Muscle layer of colon (tissue), 2 donors: ENCODE measurements around the gene PABPC3.

Experiments used
- H3K27ac ChIP-seq: one replicate; pipeline ENCODE4 v1.7.0; 2013; ENCODE audit warnings: low read depth, mild to moderate bottlenecking, low read length, moderate library complexity
- H3K27me3 ChIP-seq, 2 donors: one replicate each; pipeline ENCODE4 v1.7.0; 2013; ENCODE audit warnings: low read length in 2 of 2, mild to moderate bottlenecking in 2 of 2; ENCODE audit not compliant: insufficient read depth in 2 of 2, control insufficient read depth in 1 of 2
- H3K36me3 ChIP-seq: one replicate; pipeline ENCODE4 v1.7.0; 2013; ENCODE audit warnings: mild to moderate bottlenecking, low read length; ENCODE audit not compliant: insufficient read depth
- H3K4me1 ChIP-seq: one replicate; pipeline ENCODE4 v1.7.0; 2013; ENCODE audit warnings: mild to moderate bottlenecking, low read length; ENCODE audit not compliant: insufficient read depth
- H3K4me3 ChIP-seq, 2 donors: one replicate each; pipeline ENCODE4 v1.7.0; 2013; ENCODE audit warnings: low read length in 2 of 2, low read depth in 1 of 2, mild to moderate bottlenecking in 1 of 2, moderate library complexity in 1 of 2
- H3K9ac ChIP-seq: one replicate; pipeline ENCODE4 v1.7.0; 2013; ENCODE audit warnings: low read length
- H3K9me3 ChIP-seq: one replicate; pipeline ENCODE4 v1.7.0; 2013; ENCODE audit warnings: mild to moderate bottlenecking, low read length
- donor health status: abdominal sarcoma.
- donor health status: Adenocarcinoma of cecum.

Gene PABPC3

DNA sequence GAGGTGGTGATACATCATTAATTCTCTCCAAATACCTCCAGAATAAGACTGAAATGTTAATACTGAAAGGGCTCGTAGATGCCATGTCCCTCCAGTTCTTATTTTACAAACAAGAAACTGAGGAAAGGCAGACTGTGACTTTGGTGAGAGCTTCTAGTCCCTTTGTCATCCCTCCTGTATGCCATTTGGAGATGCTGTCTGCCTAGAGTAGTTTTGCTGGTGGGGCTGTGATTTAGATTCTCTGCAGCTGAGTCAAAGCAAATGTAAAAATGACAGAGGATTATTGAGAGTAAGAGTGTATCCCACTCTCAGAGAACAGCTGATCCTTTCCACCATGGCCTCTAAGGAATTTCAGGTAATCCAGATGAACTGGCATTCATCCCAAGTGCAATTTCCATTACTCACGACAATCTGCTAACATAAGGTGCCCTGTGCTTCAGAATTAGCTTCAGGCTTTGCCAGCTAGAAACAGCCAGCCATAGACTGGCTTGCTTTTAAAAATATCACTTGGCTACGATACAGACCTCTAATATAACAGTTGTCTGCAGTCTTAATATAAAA is 16.8 kb downstream of the PABPC3 start:
- no peak overlapping the region for H3K27ac ChIP-seq
- no peak overlapping the region for H3K9ac ChIP-seq
- no peaks in the 10 kb centered on the region for H3K36me3 ChIP-seq
- no peaks in the 10 kb centered on the region for H3K9me3 ChIP-seq
- no peak overlapping the region for H3K4me3 ChIP-seq
- peaks cover 0 to 15% of the 10 kb centered on the region in 2 donors for H3K27me3 ChIP-seq
- H3K4me1 ChIP-seq = no peaks in the 10 kb centered on the region

DNA sequence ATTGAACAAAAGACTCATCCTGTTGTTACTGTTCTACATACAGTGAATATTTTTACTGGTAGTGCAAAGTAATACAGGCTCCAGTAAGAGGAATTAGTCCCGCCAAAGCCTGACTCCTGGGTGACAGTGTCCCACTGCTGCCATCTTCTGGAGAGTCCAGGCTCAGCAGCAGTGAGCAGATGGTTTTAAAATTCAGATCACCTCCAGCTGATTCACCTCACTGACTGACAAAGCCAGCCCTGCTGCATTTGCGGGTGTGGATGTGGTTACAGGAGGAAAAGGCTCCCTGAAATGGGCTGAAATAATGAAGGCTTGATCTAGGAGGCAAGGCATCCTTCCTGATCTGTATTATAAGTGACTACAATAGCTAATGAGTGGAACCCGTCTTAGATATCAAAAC is 18.3 kb downstream of the PABPC3 start:
- H3K9ac ChIP-seq = no peak overlapping the region
- H3K27ac ChIP-seq = no peak overlapping the region
- no peaks in the 10 kb centered on the region for H3K4me1 ChIP-seq
- H3K27me3 ChIP-seq = peaks cover 0 to 15% of the 10 kb centered on the region in 2 donors
- H3K9me3 ChIP-seq = no peaks in the 10 kb centered on the region
- no peak overlapping the region for H3K4me3 ChIP-seq
- no peaks in the 10 kb centered on the region for H3K36me3 ChIP-seq

DNA sequence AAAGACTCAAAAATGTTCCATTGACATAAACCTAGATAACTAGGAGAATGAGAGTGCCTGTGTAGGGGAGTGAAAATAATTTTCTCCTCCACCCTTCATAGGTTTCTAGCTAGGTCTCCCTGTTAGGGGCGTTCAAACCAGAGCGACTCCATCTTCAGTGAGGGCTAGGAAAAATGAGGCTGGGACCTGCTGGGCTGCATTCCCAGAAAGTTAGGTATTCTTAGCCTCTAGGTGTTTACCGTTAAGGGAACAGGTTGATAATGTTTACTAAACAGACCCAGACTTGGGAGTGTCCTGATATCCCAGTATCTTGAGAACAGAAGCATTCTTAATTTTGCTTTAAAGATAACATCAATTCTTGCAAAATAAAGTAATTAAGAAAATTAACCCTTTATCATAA is 20.1 kb downstream of the PABPC3 start:
- Histone ChIP-seq H3K27ac (no peak overlapping the region), H3K27me3 (peaks cover 0 to 15% of the 10 kb centered on the region in 2 donors), H3K4me1 (no peaks in the 10 kb centered on the region), H3K36me3 (no peaks in the 10 kb centered on the region), H3K4me3 (no peak overlapping the region), H3K9me3 (no peaks in the 10 kb centered on the region), H3K9ac (no peak overlapping the region)

DNA sequence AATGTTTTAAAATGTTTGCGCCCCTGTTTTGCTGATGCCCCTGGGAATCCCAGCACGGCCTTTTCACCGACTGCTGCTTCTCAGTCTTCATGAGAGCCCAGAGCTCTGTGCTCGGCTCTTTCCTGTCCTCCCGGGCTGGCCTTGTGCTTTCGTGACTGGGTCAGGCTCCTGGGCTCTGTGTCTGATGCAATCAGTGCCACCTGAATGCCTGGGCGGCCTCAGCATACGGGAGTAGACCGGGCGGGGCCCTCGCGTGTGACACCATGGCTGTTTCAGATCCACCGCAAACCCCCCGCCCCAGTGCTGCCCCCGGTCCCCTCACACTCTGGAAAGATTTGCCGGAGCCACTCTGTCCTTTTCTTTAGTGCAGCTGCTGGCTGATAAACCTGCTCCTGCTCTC is 21.4 kb downstream of the PABPC3 start:
- H3K27me3 ChIP-seq = peaks cover 0 to 15% of the 10 kb centered on the region in 2 donors
- no peaks in the 10 kb centered on the region for H3K4me1 ChIP-seq
- H3K4me3 ChIP-seq = no peak overlapping the region
- H3K9me3 ChIP-seq = no peaks in the 10 kb centered on the region
- no peak overlapping the region for H3K9ac ChIP-seq
- no peaks in the 10 kb centered on the region for H3K36me3 ChIP-seq
- no peak overlapping the region for H3K27ac ChIP-seq

DNA sequence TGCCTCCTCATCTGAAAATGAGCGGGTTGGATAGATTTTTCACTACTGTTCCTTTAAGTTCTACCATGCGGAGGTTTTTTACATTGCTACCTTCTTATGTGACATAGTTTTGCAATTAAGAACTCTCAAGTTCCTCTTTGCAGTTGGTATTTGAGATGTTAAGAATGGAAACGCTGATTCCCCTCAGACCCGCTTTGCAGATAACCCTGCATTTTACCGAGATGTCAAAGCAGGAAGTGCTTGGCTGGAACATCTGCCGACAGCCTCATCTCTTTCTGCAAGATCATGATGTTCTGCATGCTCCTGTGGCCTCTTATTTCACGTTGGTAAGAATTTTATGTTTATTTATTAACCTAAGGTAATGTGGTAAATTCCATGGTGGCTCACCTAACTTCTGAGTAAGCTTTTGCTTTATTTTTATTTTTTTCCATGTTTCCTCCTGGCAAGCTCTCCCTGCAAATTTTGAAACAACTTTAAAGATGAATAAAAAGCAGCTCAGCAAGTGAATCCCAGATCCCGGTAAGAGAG is 22.5 kb downstream of the PABPC3 start:
- Histone ChIP-seq H3K9ac (no peak overlapping the region), H3K4me1 (no peaks in the 10 kb centered on the region), H3K27ac (no peak overlapping the region), H3K27me3 (peaks cover 0 to 10% of the 10 kb centered on the region in 2 donors), H3K4me3 (no peak overlapping the region), H3K9me3 (no peaks in the 10 kb centered on the region), H3K36me3 (no peaks in the 10 kb centered on the region)

DNA sequence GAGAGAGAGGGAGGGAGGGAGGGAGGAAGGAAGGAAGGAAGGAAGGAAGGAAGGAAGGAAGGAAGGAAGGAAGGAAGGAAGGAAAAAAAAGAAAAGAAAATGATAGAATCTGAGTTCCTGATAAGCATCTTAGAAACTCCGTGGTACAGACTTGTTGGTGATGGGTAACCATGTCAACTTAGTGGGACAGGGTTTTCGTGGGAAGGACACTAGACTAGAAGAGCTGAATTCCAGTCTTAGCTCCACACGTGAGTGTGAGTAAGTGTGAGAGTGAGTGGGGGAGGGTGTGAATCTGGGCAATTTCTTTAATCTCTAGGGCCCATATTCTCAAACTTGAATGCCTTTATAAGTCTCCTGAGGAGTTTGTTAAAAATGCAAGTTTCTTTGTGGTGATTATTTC is 35.0 kb downstream of the PABPC3 start:
- Histone ChIP-seq H3K9ac (no peak overlapping the region), H3K4me1 (no peaks in the 10 kb centered on the region), H3K36me3 (no peaks in the 10 kb centered on the region), H3K27ac (no peak overlapping the region), H3K9me3 (no peaks in the 10 kb centered on the region), H3K4me3 (no peak overlapping the region), H3K27me3 (no peaks in the 10 kb centered on the region)

DNA sequence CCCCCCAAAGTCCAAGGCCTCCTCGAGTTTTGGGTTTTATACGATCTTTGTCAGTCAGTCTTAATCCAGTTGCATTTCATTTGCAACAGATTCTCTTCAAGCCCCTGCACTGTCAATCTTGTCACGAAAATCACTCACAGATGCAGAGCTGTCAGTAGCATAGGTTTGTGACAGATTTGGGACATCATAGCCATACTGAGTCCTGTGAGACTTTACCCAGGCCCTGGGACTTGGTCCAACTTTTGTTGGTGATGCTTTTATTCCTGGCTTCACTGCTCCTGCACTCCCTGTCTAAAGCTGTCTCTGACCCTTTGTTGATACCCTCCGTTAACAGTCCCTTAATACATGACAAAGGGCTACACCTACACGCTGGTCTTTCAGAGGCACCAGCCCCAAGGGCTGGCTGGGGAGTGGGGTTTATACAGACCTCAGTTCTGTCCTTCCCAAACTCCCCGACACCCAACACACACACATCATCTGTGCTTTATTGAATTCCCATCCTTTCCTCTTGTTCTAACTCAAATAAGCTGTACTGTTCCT is 36.0 kb downstream of the PABPC3 start:
- no peaks in the 10 kb centered on the region for H3K4me1 ChIP-seq
- no peak overlapping the region for H3K27ac ChIP-seq
- no peaks in the 10 kb centered on the region for H3K9me3 ChIP-seq
- H3K4me3 ChIP-seq = no peak overlapping the region
- no peaks in the 10 kb centered on the region for H3K36me3 ChIP-seq
- H3K9ac ChIP-seq = no peak overlapping the region
- no peaks in the 10 kb centered on the region for H3K27me3 ChIP-seq

DNA sequence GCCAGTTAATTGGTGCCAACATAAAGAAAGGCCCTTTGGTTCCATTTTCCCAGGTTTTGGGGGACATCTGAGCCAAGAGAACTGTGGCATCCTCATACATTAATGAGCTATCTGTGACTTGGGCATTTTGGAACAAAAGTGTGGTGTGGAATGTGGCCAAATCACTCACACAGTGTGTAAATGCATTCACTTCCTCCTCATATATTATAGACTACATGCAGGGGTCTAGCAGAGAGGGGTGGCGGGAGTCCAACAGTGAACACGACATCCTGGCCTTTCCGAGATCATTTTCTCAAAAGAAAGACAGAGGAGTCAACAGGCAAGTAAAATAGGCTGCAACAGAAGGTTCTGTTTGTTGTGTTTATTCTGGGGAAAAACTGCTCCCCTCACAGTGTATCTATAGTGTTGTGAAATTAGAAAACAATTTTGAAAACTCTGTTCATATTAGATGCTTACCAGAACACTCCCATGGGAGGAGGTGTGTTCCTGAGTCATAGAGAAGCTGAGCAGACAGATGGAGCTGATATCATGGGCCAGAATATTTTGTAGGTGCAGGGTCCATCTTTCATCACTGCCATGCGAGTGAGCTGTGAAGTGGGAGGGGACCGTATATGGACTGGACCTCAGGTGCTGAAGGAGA is 36.9 kb downstream of the PABPC3 start:
- no peak overlapping the region for H3K27ac ChIP-seq
- no peaks in the 10 kb centered on the region for H3K4me1 ChIP-seq
- no peaks in the 10 kb centered on the region for H3K36me3 ChIP-seq
- no peaks in the 10 kb centered on the region for H3K27me3 ChIP-seq
- no peak overlapping the region for H3K4me3 ChIP-seq
- H3K9me3 ChIP-seq = no peaks in the 10 kb centered on the region
- H3K9ac ChIP-seq = no peak overlapping the region

DNA sequence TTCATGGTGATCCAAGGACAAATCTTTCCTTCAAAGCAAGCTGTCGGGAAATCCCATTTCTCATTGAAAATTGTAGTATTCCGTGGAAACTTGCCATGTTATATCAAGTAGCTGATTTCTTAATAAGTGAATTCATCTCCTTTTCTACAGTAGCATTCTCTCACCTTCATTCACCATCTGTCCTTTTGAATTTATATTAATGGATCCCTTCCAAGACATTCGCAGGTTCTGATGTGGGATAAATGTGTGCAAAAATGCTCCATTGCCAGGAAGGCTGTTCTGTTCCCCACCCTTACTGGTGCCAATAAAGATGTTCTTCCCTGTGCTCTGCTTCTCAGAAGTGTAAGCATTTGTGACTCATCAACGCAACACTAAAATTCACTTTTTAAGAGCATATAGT is 40.0 kb downstream of the PABPC3 start:
- Histone ChIP-seq H3K4me1 (no peaks in the 10 kb centered on the region), H3K27ac (no peak overlapping the region), H3K9me3 (no peaks in the 10 kb centered on the region), H3K4me3 (no peak overlapping the region), H3K9ac (no peak overlapping the region), H3K27me3 (no peaks in the 10 kb centered on the region), H3K36me3 (no peaks in the 10 kb centered on the region)

DNA sequence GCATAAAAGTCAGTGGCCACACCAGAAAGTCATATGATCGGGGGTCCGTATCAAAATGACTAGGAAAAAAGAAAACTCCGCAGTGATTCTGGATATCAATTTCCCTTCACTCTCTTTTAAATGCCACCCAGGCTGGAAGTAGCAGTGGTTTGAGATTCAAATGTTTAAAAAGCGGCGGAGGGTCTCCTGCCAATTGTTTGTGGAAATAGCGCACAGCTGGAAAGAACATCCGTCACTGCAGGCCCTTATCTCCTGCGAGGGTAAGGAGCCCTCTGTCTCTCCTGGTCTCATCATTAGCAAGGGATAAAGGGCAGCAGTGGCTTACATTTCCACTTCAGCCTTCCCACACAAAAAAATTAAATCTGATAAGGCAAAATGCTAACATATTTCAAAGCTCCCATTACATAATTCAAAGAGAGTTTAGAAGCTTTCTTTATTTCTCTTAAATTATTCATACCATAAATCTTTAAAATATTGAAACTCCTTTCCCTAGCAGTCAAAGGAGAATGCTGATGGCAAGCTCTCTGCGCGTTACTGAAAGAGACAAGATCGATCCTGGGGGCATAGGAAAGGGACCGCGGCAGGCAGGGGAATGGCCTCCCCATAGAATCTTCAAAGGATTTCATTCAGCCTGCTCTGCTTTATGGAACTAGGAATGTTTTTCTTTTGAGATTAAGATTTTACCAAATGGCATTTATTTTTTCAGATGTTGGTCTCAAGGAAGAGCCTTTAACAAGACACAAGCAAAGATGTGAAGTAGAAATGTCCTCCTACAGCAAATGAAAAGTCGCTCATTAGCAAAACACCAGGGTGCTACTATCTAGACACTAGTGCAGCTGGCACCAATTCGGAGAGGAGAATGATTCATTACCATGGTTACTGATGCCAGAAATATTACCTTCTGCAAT is 41.2 kb downstream of the PABPC3 start:
- Histone ChIP-seq H3K36me3 (no peaks in the 10 kb centered on the region), H3K4me1 (no peaks in the 10 kb centered on the region), H3K27me3 (no peaks in the 10 kb centered on the region), H3K9ac (no peak overlapping the region), H3K27ac (no peak overlapping the region), H3K9me3 (no peaks in the 10 kb centered on the region), H3K4me3 (no peak overlapping the region)

DNA sequence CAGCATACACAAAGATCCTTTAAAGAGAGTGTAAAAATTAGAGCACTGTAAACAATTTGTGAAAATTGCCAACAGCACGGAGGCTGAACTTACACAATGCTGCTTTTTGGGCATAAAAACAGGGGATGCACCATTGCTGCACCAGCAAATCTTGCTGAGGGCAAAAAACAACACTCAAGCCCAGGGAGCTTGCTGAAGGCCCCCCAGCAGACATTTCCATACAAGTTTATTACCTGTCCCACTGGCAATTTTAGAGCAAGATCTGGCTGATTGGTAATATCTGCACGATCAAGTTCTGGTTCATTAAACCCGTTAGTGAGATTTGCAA is 41.8 kb downstream of the PABPC3 start:
- Histone ChIP-seq H3K9me3 (no peaks in the 10 kb centered on the region), H3K36me3 (no peaks in the 10 kb centered on the region), H3K4me1 (no peaks in the 10 kb centered on the region), H3K4me3 (no peak overlapping the region), H3K27me3 (no peaks in the 10 kb centered on the region), H3K27ac (no peak overlapping the region), H3K9ac (no peak overlapping the region)
